Keratinocyte (primary cell): ENCODE results near the gene SLC39A11.

Experiments used
- EZH2 ChIP-seq: IDR thresholded peaks from one replicate; pipeline ENCODE4 v1.6.1; 2012; ENCODE audit warnings: inconsistent platforms, mild to moderate bottlenecking, low read length, moderate library complexity
- TF ChIP-seq, protein P1 (sequence below), 3 experiments: IDR thresholded peaks in 1 of 3; conservative IDR thresholded peaks in 1 of 3; optimal IDR thresholded peaks in 1 of 3; 2 replicates in 2 of 3; 3 replicates in 1 of 3; pipeline versions ENCODE3 to v1.5.1; 2011; ENCODE audit warnings: low read length in 3 of 3, mild to moderate bottlenecking in 3 of 3, moderate library complexity in 2 of 3, control low read depth in 1 of 3, inconsistent platforms in 1 of 3; ENCODE audit not compliant: insufficient read depth in 2 of 3; ENCODE audit errors: extremely low read depth in 1 of 3

DNA sequence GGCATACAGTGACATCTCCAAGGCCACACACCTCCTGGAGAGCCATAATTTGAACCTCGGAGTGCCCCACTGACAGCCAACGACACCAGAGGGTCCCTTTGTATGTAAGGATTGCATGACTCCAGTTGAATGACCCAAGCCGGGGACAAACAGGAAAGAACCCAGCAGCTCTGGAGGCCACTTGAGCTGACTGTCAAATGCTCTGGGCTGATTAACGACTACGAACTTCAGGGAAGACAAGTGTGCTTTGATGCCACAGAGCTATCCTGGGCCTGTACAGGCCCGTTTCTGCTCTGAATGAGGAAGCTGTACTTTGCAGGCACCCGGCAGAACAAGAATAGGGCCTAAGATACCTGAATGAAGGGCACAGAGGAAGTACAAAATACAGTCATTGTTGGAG, 404.6 kb downstream of the SLC39A11 start:
- TF ChIP-seq, protein P1, sequence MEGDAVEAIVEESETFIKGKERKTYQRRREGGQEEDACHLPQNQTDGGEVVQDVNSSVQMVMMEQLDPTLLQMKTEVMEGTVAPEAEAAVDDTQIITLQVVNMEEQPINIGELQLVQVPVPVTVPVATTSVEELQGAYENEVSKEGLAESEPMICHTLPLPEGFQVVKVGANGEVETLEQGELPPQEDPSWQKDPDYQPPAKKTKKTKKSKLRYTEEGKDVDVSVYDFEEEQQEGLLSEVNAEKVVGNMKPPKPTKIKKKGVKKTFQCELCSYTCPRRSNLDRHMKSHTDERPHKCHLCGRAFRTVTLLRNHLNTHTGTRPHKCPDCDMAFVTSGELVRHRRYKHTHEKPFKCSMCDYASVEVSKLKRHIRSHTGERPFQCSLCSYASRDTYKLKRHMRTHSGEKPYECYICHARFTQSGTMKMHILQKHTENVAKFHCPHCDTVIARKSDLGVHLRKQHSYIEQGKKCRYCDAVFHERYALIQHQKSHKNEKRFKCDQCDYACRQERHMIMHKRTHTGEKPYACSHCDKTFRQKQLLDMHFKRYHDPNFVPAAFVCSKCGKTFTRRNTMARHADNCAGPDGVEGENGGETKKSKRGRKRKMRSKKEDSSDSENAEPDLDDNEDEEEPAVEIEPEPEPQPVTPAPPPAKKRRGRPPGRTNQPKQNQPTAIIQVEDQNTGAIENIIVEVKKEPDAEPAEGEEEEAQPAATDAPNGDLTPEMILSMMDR (optimal IDR thresholded peaks at IDR 0.05 in 1 of 3, IDR thresholded peaks at IDR 0.05 in 1 of 3, conservative IDR thresholded peaks at IDR 0.05 in 1 of 3; ENCODE audit: extremely low read depth in 1 of 3, insufficient read depth in 2 of 3, low read length in 3 of 3): no peak
- no peak for TF ChIP-seq EZH2
